ENCODE measurements around the gene ANKRD6.
"Not testable (repeated sequence)": the region's sequence is repeated elsewhere in the genome, so short reads cannot be mapped to it uniquely, and the experiment has no call there.

The ANKRD6 gene

DNA sequence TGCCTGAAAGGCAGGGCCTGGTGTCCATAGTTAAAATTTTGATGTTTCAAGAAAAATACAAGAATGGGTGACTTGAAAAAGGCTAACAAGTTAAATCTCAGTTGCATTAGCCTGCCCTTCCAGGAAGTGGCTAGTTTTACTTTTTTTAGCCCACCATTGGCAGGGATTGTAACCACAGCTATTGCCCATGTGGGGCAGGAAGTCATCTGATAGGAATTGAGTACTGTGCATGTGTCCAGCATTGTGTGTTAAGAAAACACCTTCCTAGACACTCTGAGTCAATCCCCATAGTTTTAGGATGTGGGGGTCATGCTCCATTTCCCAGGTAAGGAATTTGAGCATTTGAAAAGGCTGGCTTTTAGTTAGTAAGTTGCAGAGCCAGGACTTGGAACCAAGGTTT lies 178.7 kb downstream of the ANKRD6 start:
- DNase-seq = no peak

DNA sequence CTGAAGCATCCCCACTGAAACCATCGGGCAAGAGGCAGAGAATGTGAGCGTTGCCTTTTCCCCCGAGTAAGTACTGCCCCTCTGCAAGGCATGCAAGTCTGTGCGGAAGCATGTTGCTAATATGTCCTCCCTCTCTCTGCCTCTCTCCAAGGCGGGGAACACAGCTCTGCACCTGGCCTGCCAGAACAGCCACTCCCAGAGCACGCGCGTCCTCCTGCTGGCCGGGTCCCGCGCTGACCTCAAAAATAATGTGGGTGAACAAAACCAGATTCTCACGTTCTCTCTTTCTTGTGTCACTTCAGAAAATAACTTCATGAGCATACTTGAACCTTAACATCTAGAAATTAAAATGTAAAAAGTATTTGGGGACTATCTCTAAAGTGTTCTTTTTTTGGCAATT lies 179.2 kb downstream of the ANKRD6 start:
- DNase-seq = no peak

DNA sequence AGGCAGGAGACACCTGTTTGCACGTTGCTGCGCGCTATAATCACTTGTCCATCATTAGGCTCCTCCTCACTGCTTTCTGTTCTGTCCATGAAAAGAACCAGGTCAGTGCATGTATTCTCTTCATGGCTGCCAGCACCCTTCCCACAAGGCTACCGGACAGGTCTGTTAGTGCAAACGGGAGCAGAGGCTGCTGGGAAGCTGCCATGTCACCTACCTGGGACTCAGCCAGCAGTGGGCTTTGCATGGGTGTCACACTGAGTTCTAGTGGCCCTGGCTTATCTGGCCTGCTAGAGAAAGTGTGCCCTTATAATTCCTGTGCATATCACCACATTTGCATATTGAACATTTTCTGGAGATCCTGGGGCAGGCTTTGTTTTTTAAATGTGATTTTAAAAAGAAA lies 180.8 kb downstream of the ANKRD6 start:
- no peak for DNase-seq

DNA sequence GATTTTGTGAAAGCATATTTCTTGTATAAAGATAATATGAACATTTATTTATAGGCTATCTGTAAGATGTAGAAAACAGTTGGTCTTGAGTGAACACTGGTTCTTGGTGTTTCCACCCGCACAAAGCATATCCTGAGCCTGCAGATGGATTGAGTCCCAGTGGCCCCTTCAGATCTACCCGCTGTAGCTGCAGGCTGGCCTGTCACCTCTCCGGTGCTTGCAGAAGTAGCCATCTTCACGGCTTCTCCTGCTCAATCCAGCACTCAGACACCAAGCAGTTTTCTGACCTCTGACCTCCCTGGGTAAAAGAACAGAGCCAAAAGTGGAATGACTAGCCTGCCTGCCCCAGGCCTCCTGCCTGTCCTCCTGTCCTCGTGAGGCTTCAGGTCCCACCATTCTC lies 182.9 kb downstream of the ANKRD6 start:
- DNase-seq = no peak

DNA sequence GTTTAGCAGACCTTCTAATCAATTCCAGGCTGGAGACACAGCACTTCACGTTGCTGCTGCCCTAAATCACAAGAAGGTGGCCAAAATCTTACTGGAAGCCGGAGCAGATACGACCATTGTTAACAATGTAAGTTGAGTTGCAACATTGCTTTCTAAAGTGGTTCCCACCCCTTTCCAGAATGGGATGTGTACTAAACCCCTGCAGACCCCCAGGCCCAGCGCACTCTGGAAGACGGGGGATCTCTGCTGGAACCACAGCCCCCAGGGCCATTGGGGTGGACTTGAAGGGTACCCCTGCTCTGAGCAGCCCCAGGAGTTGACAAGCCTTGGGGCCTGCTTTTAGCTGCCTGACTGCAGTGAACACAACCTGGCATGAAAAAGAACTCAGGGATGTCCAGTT lies 183.6 kb downstream of the ANKRD6 start:
- DNase-seq = no peak

DNA sequence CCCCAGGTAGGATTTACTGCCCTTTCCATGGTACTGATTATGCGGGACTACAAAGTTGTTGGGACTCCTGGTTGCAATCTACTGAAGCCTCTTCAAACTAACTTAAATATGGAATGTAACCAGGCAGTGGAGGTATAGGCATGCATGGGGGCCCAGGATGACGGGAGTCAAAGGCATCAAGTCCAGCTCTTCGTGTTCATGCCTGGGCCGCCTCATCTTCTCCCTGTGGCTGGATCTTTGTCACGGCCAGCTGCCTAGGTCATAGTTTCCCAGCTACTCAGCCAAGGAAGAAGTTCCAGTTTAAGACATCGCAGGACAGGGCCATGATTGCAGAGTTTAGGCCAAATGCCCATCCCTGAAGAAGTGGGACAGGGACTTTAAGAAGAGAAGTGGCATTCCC lies 185.1 kb downstream of the ANKRD6 start:
- no peak for DNase-seq

DNA sequence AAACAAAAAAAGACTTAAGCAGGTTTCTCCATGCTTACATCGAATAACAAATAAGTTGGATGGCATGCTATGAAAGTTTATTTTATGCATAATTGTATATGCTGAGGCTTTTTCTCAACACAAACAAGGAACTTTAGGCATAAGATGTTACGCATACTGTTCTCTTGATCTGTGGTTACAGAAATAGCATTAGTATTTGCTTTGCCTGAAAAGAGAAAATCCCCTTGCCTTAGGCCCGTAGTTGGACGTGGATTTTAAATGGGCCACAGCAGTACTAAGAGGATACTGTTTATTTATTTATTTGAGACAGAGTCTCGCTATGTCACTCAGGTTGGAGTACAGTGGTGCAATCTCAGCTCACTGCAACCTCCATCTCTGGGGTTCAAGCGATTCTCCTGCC lies 186.6 kb downstream of the ANKRD6 start:
- no peak for DNase-seq

DNA sequence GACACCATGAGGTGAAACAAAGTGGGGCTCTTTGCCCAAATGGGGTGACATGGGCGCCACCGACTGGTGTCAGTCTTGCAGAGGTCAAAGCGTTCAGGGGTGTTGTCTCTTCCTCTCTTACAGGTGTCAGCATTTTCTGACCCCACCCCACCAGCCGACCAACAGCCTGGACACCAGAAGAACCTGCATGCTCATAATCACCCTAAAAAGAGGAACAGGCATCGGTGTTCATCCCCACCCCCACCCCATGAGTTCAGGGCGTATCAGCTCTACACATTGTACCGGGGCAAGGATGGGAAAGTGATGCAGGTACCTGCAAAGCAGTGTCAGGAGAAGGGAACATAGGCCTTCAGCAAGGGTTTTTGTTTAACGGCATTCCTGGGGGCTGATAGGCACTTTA lies 190.8 kb downstream of the ANKRD6 start:
- no peak for DNase-seq

DNA sequence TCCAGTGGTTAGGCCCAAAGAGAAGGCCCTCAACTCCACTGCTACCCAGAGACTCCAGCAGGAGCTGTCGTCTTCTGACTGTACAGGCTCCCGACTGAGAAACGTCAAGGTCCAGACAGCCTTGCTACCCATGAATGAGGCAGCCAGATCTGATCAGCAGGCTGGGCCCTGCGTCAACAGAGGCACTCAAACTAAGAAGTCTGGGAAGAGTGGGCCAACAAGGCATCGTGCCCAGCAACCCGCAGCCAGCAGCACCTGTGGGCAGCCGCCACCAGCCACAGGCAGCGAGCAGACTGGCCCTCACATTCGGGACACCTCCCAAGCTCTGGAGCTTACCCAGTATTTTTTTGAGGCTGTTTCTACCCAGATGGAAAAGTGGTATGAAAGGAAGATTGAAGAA lies 197.5 kb downstream of the ANKRD6 start:
- DNase-seq = no peak

DNA sequence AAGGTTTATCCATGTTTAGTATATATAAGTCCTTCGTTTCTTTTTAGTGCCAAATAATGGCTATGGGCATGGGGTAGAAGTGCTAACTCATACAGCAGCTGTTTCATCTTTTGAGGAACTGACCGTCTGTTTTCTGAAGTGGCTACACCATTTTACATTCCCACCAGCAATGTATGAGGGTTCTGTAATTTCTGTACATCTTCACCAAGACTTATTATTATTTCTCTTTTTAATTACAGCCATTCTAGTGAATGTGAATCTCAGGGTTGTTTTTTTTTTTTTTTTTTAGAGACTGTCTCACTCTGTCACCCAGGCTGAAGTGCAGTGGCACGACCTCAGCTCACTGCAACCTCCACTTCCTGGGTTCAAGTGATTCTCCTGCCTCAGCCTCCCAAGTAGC lies 203.5 kb downstream of the ANKRD6 start:
- DNase-seq = not testable (repeated sequence)

DNA sequence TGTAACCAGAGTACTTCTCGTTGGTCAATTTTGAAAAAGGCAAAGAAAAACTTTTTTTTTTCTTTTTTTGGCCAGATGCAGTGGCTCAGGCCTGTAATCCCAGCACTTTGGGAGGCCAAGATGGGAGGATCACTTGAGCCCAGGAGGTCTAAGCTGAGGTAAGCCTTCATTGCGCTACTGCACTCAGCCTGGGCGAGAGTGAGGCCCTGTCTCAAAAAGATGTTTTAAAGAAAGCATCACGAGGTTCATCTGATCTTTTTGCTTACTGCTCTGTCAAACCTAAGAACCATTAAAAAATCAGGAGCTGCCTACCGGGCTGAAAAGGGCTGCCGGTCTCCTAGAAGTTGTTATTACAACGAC lies 205.0 kb downstream of the ANKRD6 start:
- no peak for DNase-seq

DNA sequence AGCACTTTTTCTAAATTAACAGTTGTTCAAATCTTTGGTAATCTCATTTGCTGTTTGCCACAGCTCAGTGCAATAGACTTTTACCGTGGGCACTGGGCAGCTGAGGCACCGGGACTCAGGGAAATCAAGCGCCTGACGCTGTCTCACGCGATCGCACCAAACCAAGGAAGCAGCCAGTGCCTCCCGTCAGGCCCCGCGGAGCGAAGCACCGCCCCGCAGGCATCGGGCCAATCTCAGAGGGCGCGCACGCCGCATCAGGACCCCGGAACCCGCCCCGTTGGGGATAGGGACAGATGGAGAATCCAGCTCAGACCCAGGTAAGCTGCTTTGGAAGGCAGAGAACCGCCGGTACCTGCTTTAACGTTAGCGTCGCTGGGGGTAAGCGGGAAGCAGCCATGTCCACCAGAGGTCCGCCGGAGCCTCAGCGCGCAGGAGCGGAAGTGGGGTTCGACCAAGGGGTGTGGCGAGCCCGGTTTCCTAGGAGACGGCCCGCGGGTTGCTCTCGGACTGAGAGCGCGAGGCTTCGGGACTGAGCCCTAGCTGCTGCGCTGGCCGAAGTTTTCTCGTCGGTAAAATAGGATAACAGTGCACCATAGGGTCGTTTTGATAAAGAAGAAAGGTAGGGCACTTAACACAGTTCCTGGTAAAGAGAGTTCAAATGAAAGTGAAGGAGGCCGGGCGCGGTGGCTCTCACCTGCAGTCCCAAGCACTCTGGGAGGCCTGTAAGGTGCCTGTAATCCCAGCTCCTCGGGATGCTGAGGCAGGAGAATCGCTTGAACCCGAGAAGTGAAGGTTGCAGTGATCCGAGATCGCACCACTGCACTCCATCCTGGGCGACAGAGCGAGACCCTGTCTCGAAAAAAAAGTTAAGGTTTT lies 205.6 kb downstream of the ANKRD6 start, which contains the start of gene LYRM2:
Gene LYRM2 (minus strand): TSS at position 428 of the 876 bp plus-strand sequence. CDS start 31 bp downstream, at position 397.
- peak; percentile 73 for DNase-seq

DNA sequence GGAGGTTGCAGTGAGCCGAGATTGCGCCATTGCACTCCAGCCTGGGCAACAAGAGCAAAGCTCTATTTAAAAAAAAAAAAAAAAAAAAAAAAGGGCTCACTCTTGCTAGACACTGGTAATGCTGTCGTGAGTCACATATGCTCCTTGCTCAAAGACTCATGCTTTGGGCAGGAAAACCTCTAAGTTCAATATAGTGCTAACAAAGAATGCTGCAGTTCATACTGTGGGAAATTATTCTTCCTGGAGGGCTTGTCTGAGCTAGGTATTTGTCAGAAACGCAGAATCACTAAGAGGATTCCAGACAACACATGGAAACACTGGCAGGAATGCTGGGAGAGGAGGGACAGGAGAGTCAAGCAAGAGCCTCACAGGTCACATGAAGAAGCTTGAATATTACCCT lies 207.9 kb downstream of the ANKRD6 start:
- DNase-seq = no peak

DNA sequence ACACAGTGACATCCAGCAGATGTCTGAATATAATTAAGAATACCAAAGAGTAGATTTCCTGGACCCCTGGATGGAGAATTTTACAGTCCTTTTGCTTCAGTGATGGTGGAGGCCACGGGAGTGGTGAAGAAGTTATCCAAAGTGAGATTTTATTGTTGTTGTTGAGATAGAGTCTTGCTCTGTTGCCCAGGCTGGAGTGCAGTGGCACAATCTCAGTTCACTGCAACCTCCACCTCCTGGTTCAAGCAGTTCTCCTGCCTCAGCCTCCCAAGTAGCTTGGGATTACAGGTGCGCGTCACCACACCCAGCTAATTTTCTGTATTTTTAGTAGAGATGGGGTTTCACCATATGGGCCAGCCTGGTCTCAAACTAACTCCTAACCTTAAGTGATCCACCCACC lies 208.6 kb downstream of the ANKRD6 start:
- not testable (repeated sequence) for DNase-seq

DNA sequence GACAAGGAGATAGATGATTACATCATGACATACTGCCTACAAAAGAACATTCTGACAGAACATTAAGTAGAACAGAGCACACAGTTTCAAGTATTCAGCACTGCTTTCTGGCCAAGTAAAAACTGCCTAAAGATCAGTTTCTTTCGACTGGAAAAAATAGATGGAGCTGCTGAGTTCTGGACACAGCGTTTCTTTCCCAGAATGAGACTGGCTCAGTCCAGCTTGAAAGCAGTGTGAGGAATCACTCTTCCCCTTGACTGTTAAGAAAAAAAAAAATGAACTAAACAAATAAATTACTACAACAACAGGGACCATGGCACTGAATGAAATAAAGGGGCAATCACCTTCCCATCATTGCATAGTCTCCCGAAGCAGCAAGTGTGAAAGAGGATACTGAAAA lies 210.0 kb downstream of the ANKRD6 start:
- no peak for DNase-seq

DNA sequence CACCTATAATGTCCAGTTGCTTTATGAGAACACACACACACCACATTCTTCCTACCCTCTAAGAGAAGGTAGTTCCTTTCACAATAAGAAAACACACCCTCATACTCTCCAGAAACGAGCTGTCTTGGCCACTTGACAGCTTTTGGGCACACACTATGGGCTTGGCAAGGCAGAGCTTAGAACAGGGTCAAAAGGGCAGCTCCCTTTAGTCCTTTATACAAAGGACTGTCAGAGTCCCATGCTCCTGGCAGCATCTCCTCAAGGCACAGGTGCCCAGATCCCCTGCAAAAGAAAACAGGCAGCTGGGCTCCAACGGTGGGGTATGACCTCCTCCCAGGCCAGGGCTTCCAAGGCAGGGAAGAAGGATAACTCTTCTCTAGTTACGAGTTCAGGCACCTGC lies 210.5 kb downstream of the ANKRD6 start:
- DNase-seq = no peak

DNA sequence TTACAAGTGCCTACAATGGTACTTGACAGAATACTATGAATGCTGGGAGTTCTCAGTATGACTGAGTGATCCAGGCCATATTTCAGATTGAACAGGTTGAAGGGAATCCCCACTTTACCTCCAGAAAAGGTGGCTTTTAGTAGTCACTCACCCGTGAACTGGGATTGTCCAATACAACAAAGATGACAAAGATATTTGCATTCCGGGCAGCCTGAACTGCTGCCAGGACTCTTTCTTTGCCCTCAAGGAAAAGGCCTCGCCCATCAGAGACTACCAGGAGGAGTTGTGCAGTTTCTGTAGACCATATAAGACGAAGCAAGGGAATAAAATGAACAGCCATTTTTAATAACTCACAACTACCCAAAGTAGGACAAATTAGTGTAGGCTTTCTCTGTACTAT lies 211.9 kb downstream of the ANKRD6 start:
- no peak for DNase-seq

DNA sequence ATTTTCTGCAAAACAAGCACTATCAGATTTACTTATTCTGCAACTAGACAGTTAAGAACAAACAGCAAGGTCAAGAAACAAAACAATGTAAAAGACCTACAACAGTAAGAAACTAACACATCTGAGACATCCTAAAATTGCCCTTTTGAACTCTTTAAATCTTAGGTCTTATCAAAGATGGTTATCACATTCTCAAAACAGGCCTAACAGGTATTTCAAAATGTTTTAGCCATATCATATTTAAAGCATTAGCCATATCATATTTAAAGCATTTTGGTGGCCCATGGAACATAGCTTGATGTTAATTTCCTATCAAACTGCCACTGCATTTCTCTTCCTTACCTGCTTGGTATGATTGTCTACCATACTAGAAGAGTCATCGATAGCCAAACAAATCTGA lies 216.7 kb downstream of the ANKRD6 start:
- no peak for DNase-seq

DNA sequence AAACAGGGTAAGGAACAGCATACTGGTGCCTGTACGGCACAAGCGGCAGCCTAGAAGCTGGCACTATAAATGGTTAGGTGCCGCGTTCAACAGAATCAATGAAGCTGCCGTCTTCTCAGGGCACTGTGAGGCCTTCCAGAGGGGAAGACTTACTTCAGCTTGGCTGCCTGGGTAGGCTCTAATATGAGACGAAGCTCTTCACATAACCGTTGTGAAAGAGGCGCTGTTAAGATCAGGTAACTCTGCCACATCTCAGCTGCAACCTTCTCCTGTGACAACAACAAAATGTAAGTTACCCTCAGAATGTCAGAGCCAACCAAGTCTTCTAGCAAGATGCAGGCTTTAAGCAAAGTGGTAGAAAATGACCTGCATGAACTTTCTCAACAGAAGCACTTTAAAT lies 217.6 kb downstream of the ANKRD6 start:
- DNase-seq = no peak

DNA sequence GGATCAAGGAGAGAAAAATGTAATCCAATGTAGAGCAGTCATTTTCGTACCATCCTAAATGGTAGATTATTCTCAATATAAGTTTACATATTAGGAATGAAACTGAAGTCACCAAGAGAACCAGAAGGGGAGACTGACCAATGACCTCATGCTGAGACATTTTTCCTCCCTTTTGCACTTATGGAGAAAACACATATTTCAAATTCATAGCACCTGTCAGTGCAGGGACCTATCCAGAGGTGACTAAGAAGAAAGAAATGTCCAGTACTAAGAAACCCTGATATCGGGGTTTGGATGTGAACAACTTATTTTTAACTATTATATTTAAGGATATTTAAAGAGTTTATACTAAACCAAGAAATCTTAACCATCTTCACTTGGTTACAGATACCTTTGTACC lies 222.2 kb downstream of the ANKRD6 start:
- no peak for DNase-seq

DNA sequence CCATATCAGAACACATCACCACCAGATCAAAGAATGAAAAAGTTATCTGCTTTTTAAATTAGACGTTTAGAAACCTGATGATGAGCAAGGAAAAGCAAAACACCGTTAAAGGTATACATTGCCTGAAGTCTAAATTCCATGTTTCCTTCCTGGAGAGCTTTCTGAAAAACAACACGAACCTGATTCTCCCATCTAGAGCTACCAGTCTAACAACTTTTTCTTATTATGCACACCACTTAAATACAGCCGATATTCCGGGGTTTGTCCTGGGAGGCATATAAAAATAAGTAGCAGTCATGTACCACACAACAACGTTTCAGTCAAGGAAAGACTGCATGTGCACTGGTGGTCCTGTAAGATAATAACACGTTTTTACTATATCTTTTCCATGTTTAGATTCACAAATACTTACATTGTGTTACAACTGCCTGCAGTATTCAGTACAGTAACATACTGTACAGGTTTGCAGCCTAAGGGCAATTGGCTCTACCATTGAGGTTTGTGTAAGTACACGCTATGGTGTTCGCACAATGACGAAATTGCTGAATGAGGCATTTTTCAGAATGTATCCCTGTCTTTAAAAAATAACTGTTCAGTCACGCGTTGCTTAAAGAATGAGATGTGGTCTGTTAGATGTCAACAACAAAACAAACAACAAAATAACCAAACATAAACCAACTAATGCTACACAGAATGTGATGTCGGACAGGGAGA lies 224.7 kb downstream of the ANKRD6 start:
- DNase-seq = no peak

DNA sequence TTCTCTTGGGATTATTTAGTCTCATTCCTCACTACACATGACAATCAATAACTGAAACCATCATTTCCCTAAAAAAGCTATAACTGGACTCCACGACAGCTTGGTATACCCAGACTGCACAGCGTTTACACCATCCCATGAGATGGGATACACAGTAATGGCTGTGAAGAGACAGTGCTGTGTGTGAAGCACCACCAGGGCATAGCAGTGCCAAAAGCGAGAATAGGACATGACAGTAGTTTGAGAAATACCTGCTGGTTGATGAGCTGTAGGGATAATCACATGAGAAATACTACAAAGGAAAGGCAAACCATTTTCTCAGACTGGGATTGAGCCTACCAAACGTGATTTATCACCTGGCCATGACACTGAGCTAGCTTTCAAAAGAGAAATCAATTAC lies 228.0 kb downstream of the ANKRD6 start:
- DNase-seq = no peak

DNA sequence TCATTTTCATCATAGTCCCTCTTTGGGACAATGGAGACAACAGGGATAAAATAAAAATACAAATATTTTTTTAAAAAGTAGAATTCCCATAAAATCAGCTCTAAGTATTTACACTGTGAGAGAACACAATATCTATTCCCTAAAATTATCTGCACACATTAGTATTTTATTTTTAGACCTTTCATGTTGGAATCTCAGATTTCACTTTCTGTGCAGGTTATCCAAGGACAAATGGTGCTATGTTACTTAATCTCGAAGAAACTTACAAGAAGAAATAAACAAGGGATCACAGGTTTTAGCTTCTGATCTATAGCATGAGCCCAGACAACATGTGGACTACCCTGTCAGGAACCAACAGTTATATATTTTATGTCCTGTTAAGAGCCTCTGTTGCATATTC lies 228.6 kb downstream of the ANKRD6 start:
- no peak for DNase-seq

DNA sequence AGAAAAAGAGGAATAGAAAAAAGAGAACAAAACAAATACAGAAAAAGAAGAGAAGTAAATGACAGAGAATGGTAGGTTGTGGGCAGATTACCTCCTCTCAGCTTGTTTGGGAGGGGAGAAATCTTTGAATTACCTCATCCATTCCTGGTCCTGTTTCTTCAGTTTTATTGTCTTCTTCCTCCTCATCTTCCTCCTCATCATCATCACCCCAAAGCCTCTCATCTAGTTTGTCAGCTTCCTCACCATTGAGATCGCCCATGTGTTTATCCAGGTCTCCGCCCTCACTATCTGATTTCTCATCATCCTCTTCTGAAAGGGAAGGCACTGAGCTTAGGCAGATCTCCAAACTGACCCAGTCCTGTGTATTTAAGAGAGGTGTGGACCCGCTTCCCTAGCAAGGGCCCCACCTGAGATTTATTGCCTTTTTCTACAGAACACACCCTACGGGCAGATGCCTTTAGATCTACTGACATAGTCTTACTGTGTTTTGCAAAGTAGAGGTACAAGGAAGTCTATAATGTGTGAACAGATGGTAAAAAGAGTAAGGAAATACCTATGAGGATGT lies 229.8 kb downstream of the ANKRD6 start:
- DNase-seq = no peak
